ENCODE measurements around the gene BIRC2.

Gene BIRC2

GRCh38 chr11:102410382-102410784 lies 63.4 kb downstream of the BIRC2 start:
- Histone ChIP-seq H3K9me3 (ENCODE audit: control insufficient read depth, insufficient read depth, low read length) (no peaks in the 10 kb centered on the region), H3K4me2 (ENCODE audit: low read length) (no peak overlapping the region), H3K4me3 (ENCODE audit: low read length) (no peak overlapping the region), H3F3A (ENCODE audit: control insufficient read depth, insufficient read depth) (no peaks in the 10 kb centered on the region), H4K20me1 (ENCODE audit: control insufficient read depth, insufficient read depth, low read depth, low read length) (peaks cover 27% of the 10 kb centered on the region), H3K27me3 (ENCODE audit: control insufficient read depth, low read length) (no peaks in the 10 kb centered on the region), H3K27ac (ENCODE audit: low read depth, low read length) (no peak overlapping the region), H3K79me2 (ENCODE audit: control insufficient read depth, low read length) (peaks cover 97% of the 10 kb centered on the region), H3K36me3 (ENCODE audit: control insufficient read depth, low read length) (peaks cover 56% of the 10 kb centered on the region), H3K9me2 (replicated peaks; ENCODE audit: control insufficient read depth, low read length) (no peaks in the 10 kb centered on the region), H3K4me1 (ENCODE audit: control insufficient read depth, low read length) (peaks cover 5% of the 10 kb centered on the region)
- no peak for TF ChIP-seq EZH2phosphoT487 (IDR thresholded peaks at IDR 0.05; ENCODE audit: borderline replicate concordance, low read length)

- peaks cover 7% of the 10 kb centered on the region for H3K4me1 ChIP-seq (ENCODE audit: control insufficient read depth, low read length)
- H3F3A ChIP-seq (ENCODE audit: control insufficient read depth, insufficient read depth): no peaks in the 10 kb centered on the region
- H4K20me1 ChIP-seq (ENCODE audit: control insufficient read depth, insufficient read depth, low read depth, low read length): peaks cover 28% of the 10 kb centered on the region
- H3K4me3 ChIP-seq (ENCODE audit: low read length): no peak overlapping the region
- H3K27ac ChIP-seq (ENCODE audit: low read depth, low read length): no peak overlapping the region
- TF ChIP-seq EZH2phosphoT487 (IDR thresholded peaks at IDR 0.05; ENCODE audit: borderline replicate concordance, low read length): no peak
- TF ChIP-seq CTCF (IDR thresholded peaks at IDR 0.05; ENCODE audit: low read depth, low read length, poor library complexity, severe bottlenecking): no peak
- H3K4me2 ChIP-seq (ENCODE audit: low read length): no peak overlapping the region
- H3K27me3 ChIP-seq (ENCODE audit: control insufficient read depth, low read length): no peaks in the 10 kb centered on the region
- H3K36me3 ChIP-seq (ENCODE audit: control insufficient read depth, low read length): peaks cover 49% of the 10 kb centered on the region
- H3K9me2 ChIP-seq (replicated peaks; ENCODE audit: control insufficient read depth, low read length): no peaks in the 10 kb centered on the region
- H3K79me2 ChIP-seq (ENCODE audit: control insufficient read depth, low read length): peaks cover 97% of the 10 kb centered on the region
- H3K9me3 ChIP-seq (ENCODE audit: control insufficient read depth, insufficient read depth, low read length): no peaks in the 10 kb centered on the region
Measured at GRCh38 chr11:102411142-102411541, 64.1 kb downstream of the BIRC2 start.

GRCh38 chr11:102413497-102413896 lies 66.5 kb downstream of the BIRC2 start:
- TF ChIP-seq CTCF (IDR thresholded peaks at IDR 0.05; ENCODE audit: low read depth, low read length, poor library complexity, severe bottlenecking) (no peak), EZH2phosphoT487 (IDR thresholded peaks at IDR 0.05; ENCODE audit: borderline replicate concordance, low read length) (no peak)
- Histone ChIP-seq H3K27ac (ENCODE audit: low read depth, low read length) (no peak overlapping the region), H3K27me3 (ENCODE audit: control insufficient read depth, low read length) (no peaks in the 10 kb centered on the region), H3K4me1 (ENCODE audit: control insufficient read depth, low read length) (peaks cover 19% of the 10 kb centered on the region), H3F3A (ENCODE audit: control insufficient read depth, insufficient read depth) (no peaks in the 10 kb centered on the region), H3K4me3 (ENCODE audit: low read length) (no peak overlapping the region), H4K20me1 (ENCODE audit: control insufficient read depth, insufficient read depth, low read depth, low read length) (peaks cover 27% of the 10 kb centered on the region), H3K36me3 (ENCODE audit: control insufficient read depth, low read length) (peaks cover 37% of the 10 kb centered on the region), H3K9me3 (ENCODE audit: control insufficient read depth, insufficient read depth, low read length) (peaks cover 6% of the 10 kb centered on the region; the same call in 1 of the 2 replicates), H3K4me2 (ENCODE audit: low read length) (no peak overlapping the region), H3K9me2 (replicated peaks; ENCODE audit: control insufficient read depth, low read length) (no peaks in the 10 kb centered on the region), H3K79me2 (ENCODE audit: control insufficient read depth, low read length) (peaks cover 98% of the 10 kb centered on the region)

GRCh38 chr11:102414559-102414958 lies 67.5 kb downstream of the BIRC2 start:
- Histone ChIP-seq H3F3A (ENCODE audit: control insufficient read depth, insufficient read depth) (no peaks in the 10 kb centered on the region), H3K79me2 (ENCODE audit: control insufficient read depth, low read length) (peaks cover 99% of the 10 kb centered on the region), H3K27ac (ENCODE audit: low read depth, low read length) (no peak overlapping the region), H3K36me3 (ENCODE audit: control insufficient read depth, low read length) (peaks cover 40% of the 10 kb centered on the region), H4K20me1 (ENCODE audit: control insufficient read depth, insufficient read depth, low read depth, low read length) (peaks cover 26% of the 10 kb centered on the region), H3K4me3 (ENCODE audit: low read length) (no peak overlapping the region), H3K9me2 (replicated peaks; ENCODE audit: control insufficient read depth, low read length) (no peaks in the 10 kb centered on the region), H3K27me3 (ENCODE audit: control insufficient read depth, low read length) (no peaks in the 10 kb centered on the region), H3K4me2 (ENCODE audit: low read length) (no peak overlapping the region), H3K4me1 (ENCODE audit: control insufficient read depth, low read length) (peaks cover 19% of the 10 kb centered on the region), H3K9me3 (ENCODE audit: control insufficient read depth, insufficient read depth, low read length) (peaks cover 10% of the 10 kb centered on the region; the same call in 1 of the 2 replicates)
- TF ChIP-seq CTCF (IDR thresholded peaks at IDR 0.05; ENCODE audit: low read depth, low read length, poor library complexity, severe bottlenecking) (no peak), EZH2phosphoT487 (IDR thresholded peaks at IDR 0.05; ENCODE audit: borderline replicate concordance, low read length) (no peak)
